SKM-1 (cell line): ENCODE results near the gene TTC34.

Source experiments
- DNase-seq: peaks from one replicate; lab custom pipeline; 2025; ENCODE audit not compliant: unreplicated experiment; lab: John Stamatoyannopoulos, UW

The TTC34 gene

GRCh38 chr1:2607641-2608091 is 193.8 kb downstream of the TTC34 start:
- no peak for DNase-seq

DNA sequence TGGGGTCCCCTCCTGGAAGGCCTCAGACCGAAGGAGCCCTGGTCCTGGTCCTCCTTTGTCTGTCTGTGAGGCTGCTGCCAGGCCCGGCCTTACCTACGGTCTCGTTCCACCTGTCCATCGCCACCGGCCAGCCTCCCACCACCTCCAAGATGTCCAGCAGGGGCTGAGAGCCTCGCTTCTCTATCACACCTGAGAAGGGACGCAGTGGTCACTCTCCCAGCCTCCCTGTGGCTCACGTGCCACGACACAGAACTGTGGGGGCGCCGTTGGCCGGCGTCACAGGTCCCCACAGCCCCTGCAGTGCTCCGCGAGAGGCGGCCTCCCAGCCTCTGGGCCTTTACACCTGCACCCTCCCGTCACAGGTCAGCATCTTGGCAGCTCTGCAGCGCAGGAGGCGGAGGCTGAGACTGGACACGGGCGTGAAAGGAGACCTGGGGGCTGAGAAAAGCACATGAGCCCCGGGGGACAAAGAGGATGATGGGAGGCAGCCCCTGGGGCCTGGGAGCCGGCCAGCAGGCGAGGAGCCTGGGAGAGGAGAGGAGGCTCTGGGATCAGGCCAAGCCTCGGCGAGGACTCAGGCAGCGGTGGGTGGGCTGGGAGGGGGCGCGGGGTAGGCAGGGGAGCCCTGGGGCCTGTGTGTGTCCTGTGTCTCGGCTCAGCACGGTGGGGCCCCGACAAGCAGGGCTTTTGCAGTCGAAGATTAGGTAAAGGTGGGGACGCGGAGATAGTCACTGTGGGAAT is 194.4 kb downstream of the TTC34 start:
- no peak for DNase-seq

DNA sequence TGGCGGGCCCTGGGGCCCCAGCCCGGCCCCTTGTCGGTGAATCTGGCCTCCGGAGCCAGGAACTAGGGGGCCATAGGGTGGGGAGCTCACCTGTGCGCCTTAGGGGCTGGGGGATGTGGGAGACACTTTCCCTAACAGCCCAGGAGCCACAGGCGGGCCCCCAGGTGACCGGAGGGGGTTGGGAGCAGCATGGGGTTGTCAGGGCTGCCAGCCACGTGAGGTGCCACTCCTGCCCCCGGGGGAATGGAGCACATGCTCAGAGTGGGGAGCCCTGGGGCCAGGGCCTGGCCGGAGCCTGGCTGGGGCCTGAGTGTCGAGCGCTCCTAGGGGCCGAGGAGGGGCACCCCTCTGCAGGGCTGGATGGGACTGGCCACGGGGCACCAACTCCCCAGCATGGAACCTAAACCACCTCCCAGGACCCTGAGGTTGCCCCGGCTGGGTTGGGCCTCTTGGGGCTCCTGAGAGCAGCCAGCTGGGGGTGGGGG is 195.1 kb downstream of the TTC34 start:
- DNase-seq = no peak

DNA sequence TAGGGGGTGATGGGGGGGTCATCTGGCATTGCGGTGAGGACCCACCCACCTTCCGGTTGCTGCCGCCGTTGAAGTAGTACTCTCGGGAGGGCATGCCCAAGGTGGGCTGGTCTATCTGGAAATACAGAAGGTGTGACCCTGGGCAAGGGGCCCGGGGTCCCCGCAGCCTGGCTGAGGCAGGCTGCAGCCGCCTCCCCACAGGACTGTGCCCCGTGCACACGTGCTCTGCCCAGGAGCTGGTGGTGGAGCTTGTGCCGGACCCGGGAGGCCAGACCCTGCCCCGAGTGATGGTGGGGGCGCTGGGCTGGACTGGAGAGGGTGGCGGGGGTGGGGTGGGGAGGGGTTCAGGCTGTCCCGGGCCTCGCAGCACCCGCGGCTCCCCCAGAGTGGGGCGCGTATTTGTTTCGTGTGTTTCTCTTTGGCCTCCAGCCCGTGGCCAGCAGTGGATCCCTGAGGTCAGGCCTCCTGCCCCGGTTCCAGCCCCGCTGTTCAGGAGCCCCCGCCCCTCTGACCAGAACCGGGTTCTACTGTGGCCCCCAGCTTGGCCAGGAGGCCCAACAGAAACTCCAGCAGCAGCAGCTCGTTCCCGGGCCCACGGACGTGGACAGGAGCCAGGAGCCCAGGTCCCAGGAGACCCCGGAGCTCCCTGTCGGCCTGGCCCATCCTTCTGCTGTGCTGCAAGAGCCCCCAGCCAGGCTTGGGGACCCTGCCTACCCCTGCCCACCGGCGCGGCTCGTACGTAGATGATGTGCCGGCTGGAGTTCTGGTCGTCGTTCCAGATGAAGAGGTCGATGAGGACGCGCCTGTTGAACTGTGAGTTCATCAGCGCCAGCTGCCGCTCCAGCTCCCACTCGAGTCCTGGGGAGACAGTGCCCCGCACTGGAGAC is 195.7 kb downstream of the TTC34 start:
- no peak for DNase-seq

GRCh38 chr1:2604844-2605508 is 196.5 kb downstream of the TTC34 start:
- DNase-seq = no peak

DNA sequence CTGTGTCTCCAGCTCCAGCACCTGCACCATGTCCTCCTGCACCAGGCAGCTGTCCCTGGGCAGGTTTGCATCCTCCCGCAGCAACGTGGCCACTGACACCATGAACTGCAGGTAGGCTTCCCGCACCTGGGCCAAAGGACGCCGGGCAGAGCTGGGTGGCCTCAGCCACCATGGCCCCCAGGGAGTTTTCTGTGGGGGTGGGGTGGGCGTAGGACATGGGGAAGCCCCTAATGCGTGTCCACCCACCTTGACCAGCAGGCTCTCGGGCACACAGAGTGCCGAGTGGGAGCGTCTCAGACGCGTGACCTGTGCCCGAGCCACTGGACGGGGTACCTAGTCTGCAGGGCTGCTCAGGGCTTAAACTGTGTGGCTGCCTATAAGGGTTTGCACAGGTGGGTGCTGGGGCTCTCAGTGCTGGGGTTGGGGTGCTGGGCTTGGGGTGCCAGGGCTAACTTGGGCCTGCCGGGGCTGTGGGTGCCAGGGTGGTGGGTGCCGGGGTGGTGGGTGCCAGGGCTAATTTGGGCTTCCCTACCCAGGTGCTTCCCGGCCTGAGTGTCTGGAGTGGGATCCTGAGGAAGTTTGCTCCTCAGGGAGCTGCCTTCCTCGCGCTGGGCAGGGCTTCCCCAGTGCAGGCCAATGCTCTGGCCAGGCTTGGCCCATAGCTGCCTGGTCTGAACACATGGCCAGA is 197.2 kb downstream of the TTC34 start:
- DNase-seq = no peak

GRCh38 chr1:2603521-2604155 is 197.9 kb downstream of the TTC34 start:
- no peak for DNase-seq

GRCh38 chr1:2602866-2603520 is 198.5 kb downstream of the TTC34 start:
- no peak for DNase-seq

DNA sequence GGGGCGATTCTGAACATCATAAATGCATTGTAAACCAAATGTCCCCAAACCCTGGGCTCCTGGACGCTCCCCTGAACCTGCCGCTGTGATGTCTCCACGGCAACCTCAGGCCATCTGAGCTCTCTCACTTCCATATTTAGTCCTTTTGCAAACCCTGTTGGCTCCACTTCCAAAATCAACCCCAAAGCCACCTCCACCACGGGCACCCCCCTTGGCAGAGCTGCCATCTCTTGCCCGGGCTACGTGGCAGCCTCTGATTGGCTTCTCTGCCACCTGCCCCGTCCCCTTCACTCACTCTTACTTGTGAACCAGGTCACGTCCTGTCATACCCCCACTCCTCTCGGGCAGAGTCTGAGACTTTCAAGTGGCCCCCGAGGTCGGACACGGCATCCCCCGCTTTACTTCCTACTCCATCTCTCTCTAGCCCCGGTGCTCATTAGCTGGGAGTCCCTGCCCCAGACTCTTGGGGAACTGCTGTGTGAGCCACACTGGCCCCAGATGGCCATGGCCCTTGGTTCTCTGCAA is 199.1 kb downstream of the TTC34 start:
- DNase-seq = no peak

GRCh38 chr1:2601721-2602303 is 199.7 kb downstream of the TTC34 start:
- no peak for DNase-seq

- no peak for DNase-seq
Measured at GRCh38 chr1:2598329-2598931, 203.1 kb downstream of the TTC34 start.

- DNase-seq = no peak
Measured at GRCh38 chr1:2597441-2598328, 203.8 kb downstream of the TTC34 start.

- no peak for DNase-seq
Measured at GRCh38 chr1:2596530-2597333, 204.8 kb downstream of the TTC34 start.

GRCh38 chr1:2595812-2596529 is 205.5 kb downstream of the TTC34 start:
- DNase-seq = no peak

- no peak for DNase-seq
Measured at GRCh38 chr1:2595261-2595811, 206.2 kb downstream of the TTC34 start.

DNA sequence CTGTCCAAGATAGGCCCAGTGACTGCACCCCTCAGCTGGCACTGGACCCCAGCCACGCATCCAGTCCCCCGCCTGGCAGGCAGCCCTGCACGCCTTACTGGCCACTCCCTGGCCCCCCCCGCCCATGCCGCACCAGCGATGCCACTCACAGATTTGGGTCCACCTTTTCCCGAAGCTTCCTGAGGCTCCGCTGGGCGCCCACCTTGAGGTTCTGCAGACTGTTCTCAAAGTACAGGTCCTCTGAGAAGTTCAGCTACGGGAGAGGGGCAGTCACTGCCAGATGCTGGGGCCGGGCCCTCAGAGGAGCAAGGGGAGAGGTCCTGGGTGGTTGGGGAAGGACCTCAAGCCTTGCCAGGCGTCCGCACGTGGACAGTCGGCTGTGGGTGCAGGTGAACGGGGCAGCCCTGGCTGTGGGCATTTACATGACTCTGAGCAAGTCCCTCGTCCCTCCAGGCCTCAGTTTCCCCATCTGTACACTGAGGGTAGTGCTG is 206.8 kb downstream of the TTC34 start:
- DNase-seq = no peak
